IPS-NIHi7 (cell line): ENCODE measurements around the gene TP53TG5.

ENCODE experiments used
- DNase-seq: peaks from one replicate; pipeline ENCODE4 v3.0.0; 2012; ENCODE audit warnings: mixed read lengths; ENCODE audit errors: extremely low spot score

Gene TP53TG5

GRCh38 chr20:45378191-45378590 is at the start of gene TP53TG5:
TSS of gene TP53TG5 (minus strand) at chr20:45378325. CDS start at chr20:45378236, 89 bp downstream.
- no peak for DNase-seq

- no peak for DNase-seq
Measured at GRCh38 chr20:45427236-45428149, 49.4 kb upstream of the TP53TG5 start.

DNA sequence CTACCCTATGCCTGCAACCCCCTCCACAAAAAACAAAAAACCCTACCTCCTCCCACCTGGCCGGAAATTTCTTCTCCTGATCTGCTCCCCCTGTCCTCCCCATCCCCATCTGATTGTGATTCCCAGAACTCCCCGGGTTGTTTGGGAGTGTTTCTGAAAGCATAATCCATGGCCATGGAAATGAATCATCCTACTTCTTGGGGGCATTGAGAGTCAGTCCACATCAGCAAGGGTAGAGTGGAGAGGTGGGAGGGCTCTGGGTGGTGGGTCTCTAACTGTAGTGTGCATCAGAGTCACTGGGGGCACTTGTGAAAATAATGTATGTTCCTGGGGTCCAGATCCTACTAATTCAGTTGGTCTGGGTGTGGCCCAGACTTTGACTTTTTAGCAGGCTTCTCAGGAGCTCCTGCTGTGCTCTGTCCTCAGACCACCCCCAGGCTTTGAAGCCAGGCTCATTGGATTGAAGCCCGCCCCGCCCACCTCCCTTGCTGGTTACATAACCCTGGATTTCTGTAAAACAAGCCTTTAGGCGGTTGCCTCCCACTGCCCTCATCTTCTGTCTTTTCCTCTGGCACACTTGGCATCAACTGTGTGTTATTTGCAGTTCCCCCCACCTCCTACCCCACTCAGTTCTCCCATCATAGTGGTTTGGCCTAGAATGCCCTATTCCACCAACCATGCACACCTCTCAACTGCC is 48.3 kb upstream of the TP53TG5 start:
- DNase-seq: no peak

GRCh38 chr20:45425561-45425960 is 47.4 kb upstream of the TP53TG5 start:
- DNase-seq: no peak

DNA sequence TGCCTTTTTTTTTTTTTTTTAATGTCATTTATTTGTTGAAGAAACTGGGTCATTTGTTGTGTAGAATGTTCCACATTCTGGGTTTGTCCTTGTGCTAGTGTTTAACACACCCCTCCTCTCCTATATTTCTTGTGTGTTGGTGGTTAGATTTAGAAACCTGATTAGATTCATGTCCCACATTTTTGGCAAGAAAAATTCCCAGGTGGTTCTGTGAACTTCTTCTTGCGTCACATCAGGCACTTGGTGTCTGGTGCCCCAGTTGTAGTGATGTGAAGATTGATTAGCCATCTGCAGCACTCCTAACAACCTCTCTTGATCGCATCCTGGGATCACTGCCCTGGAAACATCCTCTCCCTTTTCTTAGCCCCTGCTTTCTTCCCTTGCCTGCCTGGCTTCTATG is 45.6 kb upstream of the TP53TG5 start:
- DNase-seq: no peak

DNA sequence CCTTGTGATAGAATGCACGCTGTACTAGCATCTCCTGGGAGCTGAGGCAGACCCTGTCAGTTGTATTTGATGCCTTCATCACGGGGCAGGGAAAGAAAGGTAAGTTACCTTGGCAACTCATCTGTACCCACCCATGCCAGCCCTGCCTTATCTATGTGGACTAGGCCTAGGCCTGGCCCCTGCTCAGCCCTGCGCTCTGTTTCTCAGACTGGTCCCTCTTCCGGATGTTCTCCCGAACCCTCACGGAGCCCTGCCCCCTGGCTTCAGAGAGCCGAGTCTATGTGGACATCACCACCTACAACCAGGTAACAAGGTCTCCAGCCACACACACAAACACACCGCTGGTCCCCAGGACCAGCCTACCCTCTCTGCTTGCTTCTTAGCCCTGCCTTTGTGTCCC is 42.0 kb upstream of the TP53TG5 start:
- no peak for DNase-seq

- no peak for DNase-seq
Measured at GRCh38 chr20:45419188-45420091, 41.3 kb upstream of the TP53TG5 start.

- DNase-seq: no peak
Measured at GRCh38 chr20:45416917-45417316, 38.8 kb upstream of the TP53TG5 start.

- DNase-seq: peak; percentile 91
Measured at GRCh38 chr20:45415822-45416637, 37.9 kb upstream of the TP53TG5 start, which contains the start of gene PIGT. TSS of gene PIGT (plus strand) at chr20:45416141. CDS start at chr20:45416157, 16 bp downstream.

DNA sequence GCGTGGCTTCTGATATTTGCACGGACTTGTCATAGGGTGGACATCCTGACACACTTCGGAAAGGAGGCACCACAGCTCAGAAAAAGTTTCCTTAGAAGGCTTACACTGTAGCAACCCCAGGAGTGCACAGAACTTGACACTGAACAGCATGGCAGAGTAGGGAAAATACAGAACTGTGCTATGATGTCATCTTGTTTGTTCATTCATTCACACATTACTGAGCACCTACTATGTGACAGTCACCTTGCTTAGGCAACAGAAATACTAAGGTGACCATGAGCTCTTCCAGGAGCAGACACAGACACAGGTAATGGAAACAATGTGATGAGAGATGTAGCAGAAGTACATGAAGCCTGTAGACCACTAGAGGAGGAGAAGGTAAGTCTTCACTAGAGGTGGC is 35.4 kb upstream of the TP53TG5 start:
- no peak for DNase-seq

GRCh38 chr20:45412653-45413052 is 34.5 kb upstream of the TP53TG5 start:
- DNase-seq: no peak

GRCh38 chr20:45410887-45411286 is 32.8 kb upstream of the TP53TG5 start:
- no peak for DNase-seq

DNA sequence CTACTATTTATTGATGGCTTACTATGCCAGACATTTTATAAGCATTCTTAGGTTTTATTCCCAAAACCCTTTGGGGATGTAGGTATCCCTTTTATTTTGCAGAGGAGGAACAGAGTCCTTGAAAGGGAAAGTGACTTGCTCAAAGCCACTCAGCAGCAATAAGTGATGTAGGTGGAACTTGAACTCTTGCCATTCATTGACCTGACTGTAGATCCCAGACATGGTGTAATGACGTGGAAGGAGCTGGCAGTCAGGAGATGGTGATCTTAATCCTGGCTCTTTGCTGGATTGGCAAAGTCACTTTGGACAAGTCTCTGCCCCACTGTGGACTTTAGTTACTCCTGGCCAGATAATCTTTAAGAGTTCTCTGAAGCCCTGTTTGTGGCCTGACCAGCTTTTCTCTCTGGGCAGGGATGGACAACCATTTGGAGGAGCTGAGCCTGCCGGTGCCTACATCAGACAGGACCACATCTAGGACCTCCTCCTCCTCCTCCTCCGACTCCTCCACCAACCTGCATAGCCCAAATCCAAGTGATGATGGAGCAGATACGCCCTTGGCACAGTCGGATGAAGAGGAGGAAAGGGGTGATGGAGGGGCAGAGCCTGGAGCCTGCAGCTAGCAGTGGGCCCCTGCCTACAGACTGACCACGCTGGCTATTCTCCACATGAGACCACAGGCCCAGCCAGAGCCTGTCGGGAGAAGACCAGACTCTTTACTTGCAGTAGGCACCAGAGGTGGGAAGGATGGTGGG is 31.6 kb upstream of the TP53TG5 start:
- no peak for DNase-seq

GRCh38 chr20:45408646-45409213 is 30.6 kb upstream of the TP53TG5 start:
- DNase-seq: no peak

DNA sequence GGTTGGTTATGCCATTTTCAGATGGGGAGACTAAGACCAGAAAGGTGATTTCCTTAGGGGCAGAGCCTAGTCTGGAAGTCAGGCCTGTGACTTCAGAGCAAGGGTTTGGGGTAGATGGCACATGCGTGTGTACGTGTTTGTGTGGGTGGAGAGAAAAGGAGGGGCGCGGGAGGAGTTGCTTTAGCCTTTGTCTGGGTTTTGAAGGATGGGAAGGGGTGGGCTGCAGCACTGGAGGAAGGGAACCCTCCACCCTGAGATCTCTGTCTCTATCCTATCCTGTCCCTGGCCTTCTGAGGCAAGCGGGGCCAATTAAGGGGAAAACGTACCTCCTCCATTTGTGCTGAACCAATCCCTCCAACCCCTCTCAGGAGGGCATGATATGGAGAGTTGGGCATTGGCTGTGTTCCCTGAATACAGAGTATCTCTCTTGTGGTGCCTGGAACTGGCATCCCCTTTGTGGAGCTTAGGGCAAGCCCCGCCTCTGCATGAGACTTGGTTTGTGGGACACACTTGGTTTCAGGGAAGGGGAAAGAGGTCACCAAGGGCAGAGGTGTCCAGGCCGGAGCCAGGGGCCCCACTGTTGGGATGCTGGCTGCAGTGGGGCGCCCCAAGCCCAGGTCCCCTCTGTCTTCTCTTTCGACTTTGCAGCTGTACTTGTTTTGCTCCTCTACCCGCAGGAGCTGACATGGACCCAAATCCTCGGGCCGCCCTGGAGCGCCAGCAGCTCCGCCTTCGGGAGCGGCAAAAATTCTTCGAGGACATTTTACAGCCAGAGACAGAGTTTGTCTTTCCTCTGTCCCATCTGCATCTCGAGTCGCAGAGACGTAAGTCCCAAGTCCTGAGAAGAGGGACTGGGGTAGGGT is 29.9 kb upstream of the TP53TG5 start, which contains the start of gene DBNDD2:
DBNDD2 (plus strand) TSS at position 507 of the 863 bp plus-strand sequence; CDS start at position 686, 179 bp downstream.
- DNase-seq: no peak

DNA sequence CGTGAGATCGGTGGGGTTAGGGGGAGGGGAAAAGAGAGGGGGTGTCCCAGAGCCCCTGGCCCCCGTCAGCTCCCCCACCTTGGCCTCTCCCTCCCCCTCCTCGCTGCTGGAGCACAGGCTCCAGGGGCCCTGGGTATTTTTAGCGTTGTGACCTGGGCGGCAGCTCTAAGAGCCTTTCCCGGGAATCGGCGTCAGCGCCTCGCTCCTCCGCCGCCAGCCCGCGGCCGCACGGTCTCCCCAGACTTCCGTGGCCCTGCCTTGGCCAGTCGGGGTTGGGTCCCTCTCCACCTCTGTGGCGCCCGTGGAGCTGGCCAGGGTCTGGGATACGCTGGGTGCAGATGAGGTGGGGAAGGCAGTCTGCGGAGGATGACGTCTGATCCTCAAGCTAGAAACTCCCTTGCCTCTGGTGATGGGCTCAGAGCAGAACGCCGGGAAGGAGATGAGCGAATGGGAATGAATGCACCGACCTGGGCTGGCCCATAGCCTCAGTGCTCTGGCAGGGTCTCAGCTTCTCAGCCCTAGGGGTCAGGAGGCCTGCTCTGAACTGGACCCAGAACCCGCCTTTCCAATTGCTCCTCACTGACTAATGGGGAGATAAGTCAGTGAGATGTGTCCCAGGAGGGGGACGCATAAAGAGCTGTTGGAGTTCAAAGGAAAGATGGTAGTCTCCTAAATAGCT is 29.1 kb upstream of the TP53TG5 start:
- DNase-seq: peak; percentile 45

DNA sequence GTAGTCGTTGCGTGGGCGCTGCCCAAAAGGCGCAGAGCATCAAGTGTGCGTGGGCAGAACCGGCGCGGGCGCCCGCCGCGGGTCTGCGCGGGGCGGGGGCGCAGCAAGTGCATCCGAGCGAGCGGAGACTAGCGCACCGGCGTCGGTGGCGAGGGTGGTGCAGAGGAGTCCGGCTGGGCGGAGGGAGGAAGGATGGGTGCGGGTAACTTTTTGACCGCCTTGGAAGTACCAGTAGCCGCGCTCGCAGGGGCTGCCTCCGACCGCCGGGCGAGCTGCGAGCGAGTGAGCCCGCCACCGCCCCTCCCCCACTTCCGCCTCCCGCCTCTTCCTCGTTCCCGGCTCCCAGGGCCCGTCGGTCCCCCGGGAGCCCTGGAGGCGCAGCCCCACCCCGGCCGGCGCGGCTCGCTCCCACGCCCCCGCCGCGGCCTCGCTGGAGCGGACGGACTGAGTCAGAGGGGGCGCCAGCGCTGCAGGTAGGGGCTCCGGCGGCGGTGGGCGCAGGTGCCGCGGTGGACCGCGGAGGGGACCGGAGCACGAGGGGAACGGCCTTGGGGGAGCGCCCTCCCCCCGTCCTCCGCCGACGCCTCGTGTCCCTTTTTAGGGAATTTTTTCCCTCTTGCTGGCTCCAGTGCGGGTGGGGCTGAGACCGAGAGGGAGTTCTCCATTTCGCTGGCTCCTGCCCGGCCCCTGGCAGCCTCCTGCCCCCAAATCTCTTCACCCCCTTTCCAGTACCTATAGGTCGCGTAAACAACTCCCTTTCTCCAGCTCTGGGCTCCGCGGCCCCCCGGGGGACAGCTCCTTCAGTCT is 28.3 kb upstream of the TP53TG5 start:
- peak; percentile 77 for DNase-seq
